ENCODE results near the gene DENND1A.

DENND1A gene

DNA sequence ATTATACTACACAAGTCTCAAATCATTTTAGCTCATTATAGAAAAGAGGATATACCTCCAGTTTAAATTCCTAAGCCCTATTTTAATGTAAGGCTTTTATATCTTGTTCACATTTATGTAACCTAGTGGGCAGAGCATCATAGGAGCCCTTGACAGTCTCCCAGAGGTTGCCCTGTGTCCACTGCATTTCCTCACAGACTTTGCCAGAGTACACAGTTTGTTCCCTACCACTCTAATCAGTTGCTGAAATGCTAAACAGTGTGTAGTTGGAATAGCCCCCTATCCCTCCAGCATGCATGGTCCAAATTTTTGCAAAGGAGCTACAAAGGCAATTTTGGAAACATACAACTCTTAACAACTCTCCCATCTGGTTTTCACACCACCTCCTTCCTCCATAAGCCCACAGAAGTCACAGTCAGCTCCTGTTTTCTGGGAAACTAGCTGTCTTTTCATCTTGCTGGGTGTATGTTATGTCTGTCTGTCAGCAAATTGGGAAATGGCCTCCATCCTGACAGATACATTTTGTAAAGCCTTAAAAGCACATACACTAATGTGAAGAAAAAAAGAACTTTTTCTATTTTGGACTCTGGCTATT lies 212.2 kb downstream of the DENND1A start:
- no peak for DNase-seq

DNA sequence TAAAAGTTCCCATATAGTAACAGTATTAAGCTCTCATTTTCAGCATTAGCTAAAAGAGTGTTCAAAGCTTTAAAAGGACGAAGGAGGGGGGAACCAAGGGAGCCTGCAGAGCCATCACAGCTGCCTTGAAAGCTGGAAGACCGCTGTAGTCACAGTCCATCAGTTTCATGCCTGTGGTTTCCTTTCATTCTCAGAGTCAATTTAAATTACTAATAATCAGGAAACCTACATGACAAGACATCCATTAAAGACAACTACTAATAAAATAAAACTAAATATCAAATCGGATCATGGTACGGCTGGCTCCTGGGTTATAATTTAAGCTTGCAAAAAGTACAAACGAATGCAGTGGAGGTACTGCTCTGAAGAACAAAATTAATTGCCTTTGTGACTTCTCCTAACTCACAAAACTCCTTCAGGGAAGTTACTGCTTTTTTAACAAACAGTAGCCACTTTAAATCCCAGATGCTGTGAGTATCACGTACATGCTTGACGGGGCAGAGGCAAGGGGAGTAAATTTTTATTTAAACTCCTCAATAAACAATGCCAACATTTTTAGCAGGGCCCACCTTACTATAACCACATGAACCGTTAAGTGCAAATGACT lies 213.5 kb downstream of the DENND1A start:
- DNase-seq: no peak

DNA sequence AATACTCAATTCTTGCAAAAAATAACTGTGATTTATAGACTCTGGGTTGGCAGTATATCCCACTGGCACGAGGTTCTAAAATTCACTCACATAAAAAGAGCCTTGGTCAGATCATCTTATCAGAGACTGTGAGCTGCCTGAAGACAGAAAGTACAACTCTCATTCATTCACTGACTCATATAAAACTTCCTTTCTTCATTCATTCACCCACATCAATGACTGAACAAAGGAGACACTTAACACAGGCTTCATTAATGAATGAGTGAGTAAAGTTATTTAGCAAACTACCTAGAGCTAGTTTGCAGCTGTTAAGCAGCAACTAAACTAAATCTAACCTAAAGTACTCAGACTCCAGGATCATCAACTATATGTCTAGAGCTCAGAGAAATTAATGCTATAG lies 214.7 kb downstream of the DENND1A start:
- DNase-seq: no peak

DNA sequence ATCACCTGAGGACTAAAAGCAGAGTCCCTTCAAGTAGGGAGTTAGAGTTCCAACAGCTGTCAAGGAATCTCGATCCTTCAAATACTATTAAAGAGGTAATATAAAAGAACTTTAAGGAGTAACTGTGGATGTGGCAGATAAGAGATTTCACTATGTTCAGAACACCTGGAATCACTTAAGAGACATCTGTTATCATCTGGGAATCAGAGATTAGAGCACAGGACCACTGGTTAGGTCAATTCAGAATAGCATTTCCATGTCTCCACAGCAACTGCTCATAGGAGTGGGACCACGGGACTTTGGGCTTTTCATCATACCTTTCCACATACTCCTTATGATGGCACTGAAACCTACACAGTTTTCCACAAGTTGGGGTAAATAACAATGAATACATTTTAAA lies 216.6 kb downstream of the DENND1A start:
- DNase-seq: no peak

DNA sequence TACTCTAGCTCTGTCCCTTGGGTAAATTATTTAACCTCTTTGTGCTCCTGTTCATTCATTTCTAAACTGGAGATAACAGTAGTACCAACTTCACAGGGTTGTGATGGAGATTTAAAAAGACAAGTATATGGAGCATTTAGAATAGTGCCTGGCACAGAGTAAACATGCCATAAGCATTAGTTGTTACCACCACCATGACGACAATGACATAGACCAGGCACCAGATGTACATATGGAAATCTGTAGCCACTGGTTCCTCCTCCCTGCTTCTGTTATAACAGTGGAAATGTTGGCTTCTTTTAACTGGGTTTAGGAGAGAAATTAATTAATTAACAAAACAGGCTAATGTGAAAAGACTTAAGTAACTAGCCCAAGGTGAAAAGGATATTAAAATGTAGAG lies 217.5 kb downstream of the DENND1A start:
- DNase-seq: no peak

DNA sequence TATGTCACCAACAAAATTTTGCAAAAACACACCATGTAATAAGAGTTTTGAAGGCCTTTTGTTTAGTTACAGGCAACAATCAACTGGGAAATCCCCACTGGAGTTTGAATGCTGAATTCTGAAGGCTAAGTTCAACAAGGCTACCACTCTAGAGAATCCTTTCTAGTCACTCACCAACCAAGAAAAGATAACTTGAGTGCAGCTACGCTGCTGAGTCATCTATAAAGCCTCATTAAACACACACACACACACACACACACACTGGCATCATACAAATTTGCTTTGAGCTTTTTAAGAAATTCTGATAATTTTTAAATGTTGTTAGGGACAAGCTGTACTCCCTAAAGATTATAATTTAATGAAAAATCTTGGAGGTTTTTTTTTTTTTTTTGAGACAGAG lies 219.6 kb downstream of the DENND1A start:
- DNase-seq: no peak

DNA sequence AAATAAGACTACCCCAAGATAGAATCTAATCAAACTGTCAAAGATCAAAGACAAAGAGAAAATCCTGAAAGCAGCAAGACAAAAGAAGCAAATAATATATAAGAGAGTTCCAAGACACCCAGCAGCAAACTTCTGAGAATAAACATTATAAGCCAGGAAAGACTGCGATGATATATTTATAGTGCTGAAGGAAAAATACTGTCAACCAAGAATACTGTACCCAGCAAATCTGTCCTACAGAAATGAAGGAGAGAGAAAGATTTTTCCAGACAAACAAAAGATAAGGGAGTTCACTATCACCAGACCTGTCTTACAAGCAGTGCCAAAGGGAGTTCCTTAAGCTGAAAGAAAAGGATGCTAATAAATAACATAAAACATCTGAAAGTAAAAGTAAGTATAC lies 227.4 kb downstream of the DENND1A start:
- no peak for DNase-seq

DNA sequence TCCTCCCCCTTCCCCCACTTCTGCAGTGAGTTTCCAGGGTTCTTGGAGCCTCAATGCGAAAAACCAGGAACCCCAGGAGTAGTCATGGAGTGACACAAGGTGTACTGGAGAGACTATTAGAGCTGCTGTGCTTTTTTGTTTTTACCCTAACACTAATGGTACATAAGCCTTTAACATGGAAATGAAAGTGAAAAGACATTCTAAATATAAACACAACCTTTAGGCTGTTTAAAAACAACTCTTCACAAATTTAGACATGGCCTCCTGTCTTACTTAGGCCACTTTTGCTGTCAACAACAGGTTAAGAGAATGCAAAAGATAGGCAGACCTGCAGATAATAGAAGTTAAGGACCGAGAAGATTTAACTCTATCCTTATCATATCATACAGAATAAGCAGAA lies 232.2 kb downstream of the DENND1A start:
- DNase-seq: no peak

DNA sequence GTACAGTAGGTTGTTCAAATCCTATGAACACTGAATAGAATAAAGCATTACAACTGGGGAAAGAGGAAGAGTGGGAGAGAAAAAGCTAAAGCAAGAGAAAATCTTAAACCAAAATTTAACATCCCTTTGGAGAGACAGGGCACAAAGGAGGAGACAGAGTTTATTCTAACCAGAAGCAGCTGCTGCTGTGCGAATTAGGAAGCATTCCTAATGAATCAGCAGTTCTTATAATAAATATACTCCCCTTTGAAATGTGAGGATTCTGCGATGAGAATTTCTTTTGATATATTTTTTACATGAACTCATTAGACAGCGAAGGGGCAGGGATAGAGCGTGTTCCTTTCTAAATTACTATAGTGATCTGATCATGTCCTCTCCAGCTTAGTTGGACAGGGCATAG lies 233.4 kb downstream of the DENND1A start:
- no peak for DNase-seq

DNA sequence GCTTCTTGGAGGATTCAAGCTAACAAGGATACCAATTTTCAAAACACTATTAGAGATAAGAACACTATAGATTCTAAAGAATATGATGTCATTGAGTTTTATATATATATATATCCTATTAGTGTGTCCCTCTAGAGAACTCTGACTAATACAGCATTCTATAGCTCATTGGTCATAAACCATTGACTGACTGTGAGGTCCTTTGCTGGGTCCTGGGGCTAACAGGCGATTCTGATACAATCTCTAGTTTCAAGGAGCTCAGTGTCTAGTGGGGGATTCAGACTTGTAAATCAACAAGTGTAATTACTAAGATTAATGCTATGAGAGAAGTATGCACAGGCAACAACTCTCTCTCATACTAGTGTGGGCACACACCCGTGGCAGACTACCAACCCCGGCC lies 234.5 kb downstream of the DENND1A start:
- DNase-seq: no peak

DNA sequence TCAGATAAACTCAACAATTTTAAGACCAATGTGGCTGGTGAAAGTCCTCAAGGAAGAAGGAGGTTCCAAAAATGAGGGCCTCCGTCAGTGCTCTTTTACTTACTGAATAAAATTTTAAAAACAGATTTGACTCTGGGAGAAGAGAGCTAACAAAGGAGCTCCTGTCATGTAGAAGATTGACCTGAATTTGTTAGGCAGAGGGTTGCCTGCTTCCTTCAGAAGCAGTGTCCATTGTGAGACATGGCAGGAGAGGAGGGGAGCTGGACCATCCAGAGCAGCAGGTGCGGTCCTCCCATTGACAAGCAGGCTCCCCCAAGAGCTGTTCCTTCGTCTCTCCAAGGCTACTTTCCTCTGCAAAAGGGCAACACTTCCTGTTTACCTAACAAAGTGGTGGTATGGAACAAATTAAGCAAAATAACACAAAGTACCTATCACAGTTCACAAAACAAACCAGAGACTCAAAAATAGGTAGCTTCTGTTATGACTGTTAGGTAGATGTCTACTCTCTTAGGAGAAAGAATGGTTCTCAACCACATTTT lies 238.1 kb downstream of the DENND1A start:
- DNase-seq: no peak

DNA sequence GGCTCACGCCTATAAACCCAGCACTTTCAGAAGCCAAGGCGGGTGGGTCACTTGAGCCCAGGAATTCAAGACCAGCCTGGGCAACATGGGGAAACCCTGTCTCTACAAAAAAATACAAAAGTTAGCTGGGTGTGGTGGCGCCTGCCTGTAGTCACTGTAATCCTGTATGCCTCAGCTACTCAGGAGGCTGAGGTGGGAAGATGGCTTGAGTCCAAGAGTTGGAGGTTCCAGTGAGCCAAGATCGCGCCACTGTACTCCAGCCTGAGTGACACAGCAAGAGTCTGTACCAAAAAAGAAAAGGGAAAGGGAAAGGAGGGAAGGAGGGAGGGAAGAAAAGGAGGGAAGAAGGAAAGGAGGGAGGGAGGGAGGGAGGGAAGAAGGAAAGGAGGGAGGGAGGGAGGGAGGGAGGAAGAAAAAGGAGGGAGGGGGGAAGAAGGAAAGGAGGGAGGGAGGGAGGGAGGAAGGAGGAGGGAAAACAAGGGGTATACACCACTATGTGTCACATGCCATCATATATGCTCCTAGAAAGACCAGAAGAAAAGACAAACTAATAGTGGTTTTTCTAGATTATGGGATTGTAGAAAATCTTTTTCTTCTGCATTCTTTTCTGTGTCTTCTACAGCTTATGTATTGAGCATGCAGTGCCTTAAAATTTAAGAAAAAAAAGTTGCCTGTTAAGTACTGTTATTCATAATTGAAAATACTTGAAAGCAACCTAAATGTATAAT lies 240.1 kb downstream of the DENND1A start:
- no peak for DNase-seq

DNA sequence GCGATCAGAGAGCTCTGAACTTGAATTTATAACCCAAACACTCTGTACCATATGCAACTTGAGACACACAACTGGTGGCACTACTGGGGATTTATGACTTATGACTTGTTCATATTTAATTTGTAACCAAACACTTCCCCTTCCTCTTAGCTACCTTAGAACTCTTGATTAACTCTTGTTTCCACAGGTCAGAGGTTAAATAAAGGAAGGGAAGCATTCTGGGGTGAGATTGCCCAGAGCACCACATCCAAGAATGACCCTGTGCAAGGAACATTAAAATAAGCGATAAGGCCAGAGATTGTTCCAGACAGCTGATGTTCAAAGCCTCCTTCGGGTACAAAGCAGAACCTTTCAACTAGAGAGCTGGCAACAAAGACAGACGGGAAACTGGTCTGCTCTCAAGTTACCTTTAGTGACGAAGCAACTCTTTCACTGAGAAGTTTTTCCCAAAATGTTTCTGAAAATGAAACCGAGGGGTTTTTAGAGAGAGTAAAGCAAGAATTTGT lies 242.6 kb downstream of the DENND1A start:
- no peak for DNase-seq

DNA sequence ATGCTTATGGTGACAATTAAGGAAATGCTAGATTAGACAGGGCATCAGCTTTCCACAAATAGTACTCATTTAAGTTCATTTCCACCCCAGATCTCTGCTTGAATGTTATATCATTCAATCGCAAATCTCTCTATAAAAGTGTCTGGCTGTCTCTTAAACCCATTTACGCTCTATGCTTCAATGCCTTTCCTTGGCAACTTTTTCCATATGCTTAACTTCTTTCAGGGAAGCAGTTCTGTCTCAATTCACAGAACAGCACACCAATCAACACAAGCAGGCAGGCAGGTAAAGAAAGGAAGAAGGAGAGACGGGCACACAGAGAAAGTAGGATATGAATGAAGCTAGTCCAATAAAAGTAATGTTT lies 243.1 kb downstream of the DENND1A start:
- DNase-seq: no peak

DNA sequence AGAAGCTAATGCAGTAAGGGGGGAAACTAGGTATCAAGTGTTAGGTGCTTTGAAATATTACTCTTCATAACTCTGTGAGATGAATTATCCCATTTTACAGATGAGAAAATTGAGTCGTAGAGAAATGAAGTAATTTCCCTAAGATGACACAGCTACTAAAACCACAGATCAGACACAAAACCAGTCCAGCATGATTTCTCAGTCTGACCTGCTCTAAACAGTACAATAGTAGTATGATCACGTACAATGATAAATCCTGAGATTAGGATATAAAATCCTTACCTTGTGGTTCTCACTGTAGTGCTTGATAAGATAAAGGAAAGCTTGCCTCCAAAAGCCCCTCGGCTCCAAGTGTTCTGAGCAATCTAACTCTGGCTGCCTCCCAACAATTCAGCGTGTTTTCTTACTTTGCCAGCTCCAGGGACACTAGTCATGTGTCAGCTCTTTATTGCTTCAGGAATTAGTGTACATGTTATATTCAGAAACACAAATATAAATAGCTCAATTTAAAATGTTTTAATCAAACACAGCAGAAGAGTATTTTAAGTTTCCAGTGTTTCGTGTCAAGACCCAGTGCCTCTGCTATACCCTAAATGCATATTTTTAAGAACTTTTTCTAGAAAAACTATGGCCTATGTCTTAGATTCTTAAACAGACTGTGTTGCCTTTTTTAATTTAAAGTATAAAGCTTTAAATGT lies 243.6 kb downstream of the DENND1A start:
- no peak for DNase-seq

DNA sequence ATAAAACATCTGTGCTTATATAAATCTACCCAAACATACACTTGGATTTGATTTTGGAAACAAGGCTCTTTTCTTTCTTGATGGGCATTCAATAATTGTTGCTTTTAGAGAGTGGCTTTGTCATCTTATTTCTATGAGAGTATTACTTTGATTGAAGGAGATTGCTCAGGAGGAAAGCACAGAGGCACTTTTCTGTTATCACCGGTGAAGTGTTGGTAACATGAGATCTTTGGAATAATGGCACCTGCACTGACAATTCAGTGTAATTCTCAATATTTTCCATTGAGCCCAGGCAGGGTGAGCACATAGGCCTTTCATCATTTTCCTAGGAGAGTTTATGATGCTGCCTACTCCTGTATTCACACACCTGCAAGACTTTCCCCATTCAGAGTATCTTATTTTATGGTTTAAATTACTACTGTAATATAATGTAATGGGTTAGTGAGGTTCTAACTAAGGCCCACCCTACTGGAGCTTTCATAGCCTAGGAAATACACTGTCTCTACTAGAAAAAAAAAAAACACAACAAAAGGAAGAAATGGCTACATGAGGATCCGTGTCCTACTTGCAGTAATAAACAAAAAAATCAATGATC lies 244.3 kb downstream of the DENND1A start:
- no peak for DNase-seq

DNA sequence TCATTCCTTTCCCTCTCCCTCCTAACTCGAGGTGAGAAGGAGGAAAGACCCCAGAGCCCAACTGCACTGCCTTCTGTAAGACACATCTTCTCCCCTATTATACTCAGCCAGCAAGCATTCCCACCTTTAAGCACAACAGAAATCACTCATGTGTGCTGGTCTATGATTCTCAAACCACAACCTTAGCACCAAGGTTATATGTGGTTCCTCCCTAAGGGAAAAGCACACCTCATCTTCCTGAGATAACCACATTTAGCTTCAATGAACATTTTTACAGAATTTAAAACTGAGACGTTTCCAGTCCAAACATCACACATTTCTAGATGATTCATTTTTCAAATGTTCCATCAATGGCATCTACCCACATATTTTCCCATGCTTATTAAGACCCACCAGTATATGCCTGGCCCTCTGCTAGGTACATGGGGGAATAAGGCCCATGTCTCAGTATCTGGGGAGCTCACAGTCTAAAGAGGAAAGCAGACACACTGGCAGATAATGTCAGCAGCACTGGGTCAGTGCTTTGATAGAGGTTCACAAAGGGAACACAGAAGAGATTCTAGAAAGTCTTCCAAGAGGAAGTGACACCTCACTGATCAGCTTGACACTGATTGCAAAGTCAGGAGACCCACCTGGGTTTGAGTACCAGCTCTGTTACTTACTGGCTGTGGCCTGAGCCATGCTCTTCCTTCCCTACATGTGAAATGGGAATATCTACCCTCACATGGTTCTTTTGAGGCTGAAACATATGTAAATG lies 245.4 kb downstream of the DENND1A start:
- DNase-seq: no peak

DNA sequence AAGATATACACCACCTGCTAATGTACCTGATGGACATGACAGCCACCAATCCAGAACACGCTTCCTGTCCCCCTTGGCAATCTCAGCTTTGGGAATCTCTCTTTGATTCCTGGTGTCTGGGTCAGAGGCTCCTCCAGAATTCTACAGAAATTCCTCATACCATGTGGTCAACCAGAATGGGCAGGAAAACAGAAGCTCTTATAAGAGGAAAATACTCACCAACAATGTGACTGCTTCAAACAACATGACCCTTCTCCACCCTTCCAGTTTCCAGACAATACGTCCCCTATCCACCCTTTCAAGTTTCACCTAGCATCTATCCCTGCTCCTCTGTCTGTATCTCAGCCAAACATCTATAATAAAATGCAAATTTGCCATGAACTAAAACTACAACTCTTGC lies 247.2 kb downstream of the DENND1A start:
- DNase-seq: no peak

DNA sequence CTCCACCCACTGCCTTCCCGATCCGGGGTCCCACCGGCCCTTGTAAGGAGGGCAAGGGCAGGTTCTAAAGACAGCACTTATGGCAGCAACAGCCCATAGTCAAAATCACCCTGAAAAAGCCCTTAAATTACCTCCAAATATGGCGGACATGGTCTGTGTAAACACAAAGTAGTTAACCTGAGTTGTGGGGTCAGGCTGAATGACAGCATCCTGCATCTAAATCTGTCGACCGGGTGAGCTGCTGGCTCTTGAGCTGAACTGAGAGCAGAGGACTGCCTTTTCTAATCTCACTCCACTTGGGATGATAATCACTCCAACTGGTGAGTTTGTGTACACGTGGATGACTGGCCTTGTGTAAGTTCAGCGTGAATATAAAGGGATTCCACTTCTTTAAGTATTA lies 249.6 kb downstream of the DENND1A start:
- DNase-seq: no peak

DNA sequence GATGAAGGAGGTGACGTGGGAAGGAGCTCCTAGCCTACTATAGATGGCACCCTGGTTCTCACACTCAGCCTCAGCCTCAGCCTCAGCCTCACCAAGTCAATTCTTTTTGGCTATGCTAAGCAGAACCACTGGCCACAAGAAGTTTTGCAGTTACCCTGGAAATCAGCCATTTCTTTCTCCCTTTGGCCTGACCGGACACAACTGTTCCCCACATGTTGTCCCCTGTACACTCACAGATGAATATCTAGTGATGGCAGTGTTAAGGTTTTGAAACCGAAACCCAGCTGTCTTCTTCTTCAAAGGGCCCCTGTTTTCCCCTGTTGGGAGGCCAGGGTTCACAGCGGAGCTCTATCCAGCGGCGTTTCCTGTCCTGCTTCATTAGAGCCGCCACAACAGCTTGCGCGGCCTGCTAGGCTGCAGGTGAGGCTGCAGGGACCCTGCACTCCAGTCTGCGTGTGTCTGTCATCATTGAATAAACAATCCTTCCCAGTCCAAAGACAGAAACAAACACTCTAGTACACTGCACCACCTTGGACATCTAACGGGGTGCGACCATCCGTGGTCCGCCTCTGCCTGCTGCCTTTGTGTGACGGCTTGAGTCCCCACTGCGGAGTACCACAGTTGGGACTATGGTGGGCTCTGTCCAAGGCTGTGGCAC lies 250.5 kb downstream of the DENND1A start:
- no peak for DNase-seq

DNA sequence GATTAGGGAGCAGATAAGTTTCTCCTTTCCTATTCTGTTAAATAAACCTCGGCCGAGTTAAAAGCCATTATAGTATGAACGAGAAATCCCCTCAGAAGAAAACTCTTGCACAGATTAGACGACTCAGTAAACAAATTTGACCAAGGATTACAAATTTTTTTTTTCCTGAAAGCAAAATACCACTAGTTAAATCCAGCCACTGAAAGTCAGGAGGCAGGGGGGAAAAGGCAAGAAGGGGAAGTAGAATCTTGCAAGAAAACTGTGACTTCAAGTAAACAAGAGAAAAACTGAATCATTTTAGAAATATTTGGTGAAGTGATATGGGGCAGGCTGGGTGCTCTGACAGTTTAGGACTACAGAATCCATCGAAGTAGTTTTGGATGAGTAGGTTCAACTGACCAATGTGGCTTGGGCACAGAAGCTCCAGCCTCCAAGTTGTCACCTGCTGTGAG lies 251.0 kb downstream of the DENND1A start:
- DNase-seq: no peak

All from AML-193 (cell line).